HG02852 (cell line): ENCODE data around the gene RNF222.
"Not testable (repeated sequence)": the region's sequence is repeated elsewhere in the genome, so short reads cannot be mapped to it uniquely, and the experiment has no call there.

Source experiments
- ATAC-seq: cut with Tn5 transposase; IDR thresholded peaks from one replicate; pipeline ENCODE4 v1.9.1; 2021; ENCODE audit warnings: mild to moderate bottlenecking, moderate library complexity; ENCODE audit not compliant: unreplicated experiment

The RNF222 gene

GRCh38 chr17:8347001-8347400 lies 50.6 kb downstream of the RNF222 start:
- ATAC-seq, result not testable (repeated sequence)

- ATAC-seq, result no peak
Measured at GRCh38 chr17:8345951-8346665, 51.5 kb downstream of the RNF222 start.

- ATAC-seq, result no peak
Measured at GRCh38 chr17:8345052-8345690, 52.5 kb downstream of the RNF222 start.

- no peak for ATAC-seq
Measured at GRCh38 chr17:8341456-8341855, 56.2 kb downstream of the RNF222 start.
